ENCODE data around the gene ENTHD1.

Gene ENTHD1

DNA sequence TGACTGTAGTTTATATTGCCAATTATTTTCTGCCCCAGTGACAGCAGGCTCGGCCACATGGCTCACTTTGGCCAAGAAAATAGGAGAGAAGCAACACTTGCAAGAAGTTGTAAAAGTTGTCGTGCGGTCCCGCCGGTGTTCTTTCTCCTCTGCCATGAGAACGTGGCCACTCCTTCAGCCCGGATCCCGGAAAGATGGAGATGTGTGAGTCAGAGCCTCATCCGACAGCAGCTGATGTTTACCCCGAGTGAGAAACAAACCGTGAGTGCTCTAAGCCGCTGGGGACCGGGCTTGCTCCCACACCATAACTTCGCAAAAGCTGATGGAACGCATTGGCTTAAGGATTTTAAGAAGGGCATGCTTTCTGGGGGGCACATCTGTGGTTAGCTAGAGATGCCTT lies 166.0 kb downstream of the ENTHD1 start:
- Histone ChIP-seq H3K36me3 (no peaks in the 10 kb centered on the region), H3K9me3 (no peaks in the 10 kb centered on the region), H3K27me3 (peaks cover 0 to 54% of the 10 kb centered on the region in 2 donors), H3K27ac (no peak overlapping the region), H3K4me3 (no peak overlapping the region), H3K4me1 (no peaks in the 10 kb centered on the region)
- TF ChIP-seq, protein P1, sequence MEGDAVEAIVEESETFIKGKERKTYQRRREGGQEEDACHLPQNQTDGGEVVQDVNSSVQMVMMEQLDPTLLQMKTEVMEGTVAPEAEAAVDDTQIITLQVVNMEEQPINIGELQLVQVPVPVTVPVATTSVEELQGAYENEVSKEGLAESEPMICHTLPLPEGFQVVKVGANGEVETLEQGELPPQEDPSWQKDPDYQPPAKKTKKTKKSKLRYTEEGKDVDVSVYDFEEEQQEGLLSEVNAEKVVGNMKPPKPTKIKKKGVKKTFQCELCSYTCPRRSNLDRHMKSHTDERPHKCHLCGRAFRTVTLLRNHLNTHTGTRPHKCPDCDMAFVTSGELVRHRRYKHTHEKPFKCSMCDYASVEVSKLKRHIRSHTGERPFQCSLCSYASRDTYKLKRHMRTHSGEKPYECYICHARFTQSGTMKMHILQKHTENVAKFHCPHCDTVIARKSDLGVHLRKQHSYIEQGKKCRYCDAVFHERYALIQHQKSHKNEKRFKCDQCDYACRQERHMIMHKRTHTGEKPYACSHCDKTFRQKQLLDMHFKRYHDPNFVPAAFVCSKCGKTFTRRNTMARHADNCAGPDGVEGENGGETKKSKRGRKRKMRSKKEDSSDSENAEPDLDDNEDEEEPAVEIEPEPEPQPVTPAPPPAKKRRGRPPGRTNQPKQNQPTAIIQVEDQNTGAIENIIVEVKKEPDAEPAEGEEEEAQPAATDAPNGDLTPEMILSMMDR (IDR thresholded peaks at IDR 0.05), result no peak
- peak in 1 of 2 donors; percentile 20 for DNase-seq
- intact Hi-C loops (cut with DNase I; ENCODE audit: low total_unique reads), result no loop called here

DNA sequence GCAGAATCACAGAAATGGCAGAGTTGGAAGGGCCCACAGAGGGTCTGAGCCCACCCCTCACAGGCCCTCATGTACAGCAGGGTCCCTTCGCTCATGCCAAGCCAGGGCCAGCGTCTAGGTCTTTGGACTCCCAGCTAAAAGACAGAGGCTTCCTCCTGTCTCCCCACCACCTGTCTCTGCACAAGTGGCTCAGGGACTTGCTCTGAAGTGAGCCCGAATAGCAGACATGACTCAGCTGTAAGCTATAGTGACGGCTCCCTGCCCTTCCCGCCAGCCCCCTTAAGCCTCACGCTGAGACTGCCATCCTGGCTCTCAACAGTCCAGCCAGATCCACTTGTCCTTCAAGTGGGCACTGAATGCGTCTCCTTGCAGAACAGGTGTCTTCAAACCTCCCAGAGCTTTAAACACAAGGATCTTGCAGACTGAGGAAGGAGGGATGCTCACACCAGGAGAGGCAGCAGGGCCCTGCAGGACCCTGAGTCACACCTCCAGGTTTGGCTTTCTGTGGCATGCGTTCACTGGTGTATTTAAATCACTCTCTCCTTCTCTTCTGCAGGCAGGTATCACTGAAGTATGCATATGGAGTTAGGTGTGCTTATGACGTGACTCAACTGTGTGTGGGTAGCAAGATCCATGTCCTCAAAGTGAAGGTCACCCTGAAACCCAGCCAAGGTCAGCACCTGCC lies 168.1 kb downstream of the ENTHD1 start:
- H3K27ac ChIP-seq, result no peak overlapping the region
- H3K4me1 ChIP-seq, result no peaks in the 10 kb centered on the region
- DNase-seq, result peak in 1 of 2 donors; percentile 32
- H3K27me3 ChIP-seq, result peaks cover 0 to 51% of the 10 kb centered on the region in 2 donors
- intact Hi-C loops (cut with DNase I; ENCODE audit: low total_unique reads), result no loop called here
- no peaks in the 10 kb centered on the region for H3K36me3 ChIP-seq
- no peak overlapping the region for H3K4me3 ChIP-seq
- TF ChIP-seq, protein P1 (IDR thresholded peaks at IDR 0.05), result no peak
- no peaks in the 10 kb centered on the region for H3K9me3 ChIP-seq

DNA sequence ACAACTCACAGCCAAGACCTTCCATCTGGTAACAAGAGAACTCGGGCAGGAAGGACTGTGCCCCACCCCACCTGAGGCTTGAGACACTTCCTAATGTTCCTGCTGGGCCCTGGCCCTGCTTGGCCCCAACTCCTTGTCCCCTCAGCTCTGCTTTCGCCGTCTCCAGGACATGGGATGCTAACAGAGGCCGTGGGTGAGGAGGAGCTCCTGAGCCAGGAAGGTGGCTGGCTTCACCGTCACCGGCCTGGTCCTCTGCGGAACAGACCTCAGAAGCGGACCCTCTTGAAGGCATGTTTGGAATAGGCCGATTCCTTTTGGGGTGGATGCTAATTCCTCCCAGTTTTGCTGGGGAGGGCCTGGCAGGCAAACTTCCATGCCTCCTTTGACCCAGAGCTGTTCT lies 168.7 kb downstream of the ENTHD1 start:
- peaks cover 0 to 56% of the 10 kb centered on the region in 2 donors for H3K27me3 ChIP-seq
- peak in 1 of 2 donors; percentile 50 for DNase-seq
- H3K9me3 ChIP-seq, result no peaks in the 10 kb centered on the region
- TF ChIP-seq, protein P1 (IDR thresholded peaks at IDR 0.05), result no peak
- no peak overlapping the region for H3K27ac ChIP-seq
- H3K4me3 ChIP-seq, result no peak overlapping the region
- intact Hi-C loops (cut with DNase I; ENCODE audit: low total_unique reads), result no loop called here
- H3K4me1 ChIP-seq, result no peaks in the 10 kb centered on the region
- no peaks in the 10 kb centered on the region for H3K36me3 ChIP-seq

DNA sequence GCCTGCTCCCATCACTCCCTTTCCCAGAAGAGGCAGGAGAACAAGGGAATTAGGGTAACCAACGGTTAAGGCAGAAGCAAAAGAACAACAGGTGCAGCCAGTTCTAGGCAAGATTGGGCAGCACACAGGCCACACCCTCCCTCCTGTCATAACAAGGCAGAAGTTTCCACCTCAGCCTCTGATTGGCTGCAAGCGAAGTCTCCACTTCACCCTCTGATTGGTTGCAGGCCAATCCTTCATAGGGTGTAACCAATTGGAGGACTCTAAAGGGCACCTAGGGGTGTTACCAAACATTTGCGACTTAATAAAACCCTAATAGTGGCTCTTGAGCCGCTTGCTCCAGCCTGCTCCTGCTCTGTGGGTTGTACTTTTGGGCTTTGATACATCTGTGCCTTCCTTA lies 169.2 kb downstream of the ENTHD1 start:
- Histone ChIP-seq H3K36me3 (no peaks in the 10 kb centered on the region), H3K27me3 (peaks cover 0 to 55% of the 10 kb centered on the region in 2 donors), H3K9me3 (no peaks in the 10 kb centered on the region), H3K4me1 (no peaks in the 10 kb centered on the region), H3K4me3 (no peak overlapping the region), H3K27ac (no peak overlapping the region)
- peak in 1 of 2 donors; percentile 24 for DNase-seq
- intact Hi-C loops (cut with DNase I; ENCODE audit: low total_unique reads), result no loop called here
- TF ChIP-seq, protein P1 (IDR thresholded peaks at IDR 0.05), result no peak

DNA sequence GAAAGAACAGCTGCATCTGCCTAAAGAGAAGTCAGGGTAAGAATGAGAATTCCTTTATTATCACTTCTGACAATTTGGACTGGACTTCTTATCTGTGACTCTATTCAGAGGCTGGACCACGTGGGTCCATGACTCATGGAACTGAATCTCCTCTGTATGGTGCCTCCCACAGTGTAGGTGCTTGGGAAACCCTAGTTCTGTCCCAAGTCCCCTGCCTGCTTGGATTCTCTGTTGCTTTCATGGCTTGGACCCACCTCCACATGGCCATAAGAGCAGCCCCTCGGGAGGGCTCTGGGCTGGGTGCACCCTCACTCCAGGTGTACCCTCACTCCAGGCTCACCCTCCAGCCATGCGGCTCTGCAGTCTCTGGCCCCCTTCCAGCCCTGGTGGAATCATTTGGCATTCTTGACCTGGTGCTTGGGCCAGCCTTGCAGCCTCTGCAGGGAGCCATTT lies 169.6 kb downstream of the ENTHD1 start:
- H3K27me3 ChIP-seq, result peaks cover 0 to 51% of the 10 kb centered on the region in 2 donors
- H3K27ac ChIP-seq, result no peak overlapping the region
- TF ChIP-seq, protein P1 (IDR thresholded peaks at IDR 0.05), result no peak
- H3K4me1 ChIP-seq, result no peaks in the 10 kb centered on the region
- intact Hi-C loops (cut with DNase I; ENCODE audit: low total_unique reads), result no loop called here
- H3K4me3 ChIP-seq, result no peak overlapping the region
- H3K36me3 ChIP-seq, result no peaks in the 10 kb centered on the region
- DNase-seq, result peak in 1 of 2 donors; percentile 49
- H3K9me3 ChIP-seq, result no peaks in the 10 kb centered on the region

All from tibial artery (tissue), 4 donors.